HG02943 (cell line): Measurements from ENCODE around the gene USP47.

ENCODE experiments used
- ATAC-seq: cut with Tn5 transposase; IDR thresholded peaks from one replicate; pipeline ENCODE4 v1.9.1; 2021; ENCODE audit warnings: mild to moderate bottlenecking, low read depth, moderate library complexity; ENCODE audit not compliant: unreplicated experiment

USP47 gene

DNA sequence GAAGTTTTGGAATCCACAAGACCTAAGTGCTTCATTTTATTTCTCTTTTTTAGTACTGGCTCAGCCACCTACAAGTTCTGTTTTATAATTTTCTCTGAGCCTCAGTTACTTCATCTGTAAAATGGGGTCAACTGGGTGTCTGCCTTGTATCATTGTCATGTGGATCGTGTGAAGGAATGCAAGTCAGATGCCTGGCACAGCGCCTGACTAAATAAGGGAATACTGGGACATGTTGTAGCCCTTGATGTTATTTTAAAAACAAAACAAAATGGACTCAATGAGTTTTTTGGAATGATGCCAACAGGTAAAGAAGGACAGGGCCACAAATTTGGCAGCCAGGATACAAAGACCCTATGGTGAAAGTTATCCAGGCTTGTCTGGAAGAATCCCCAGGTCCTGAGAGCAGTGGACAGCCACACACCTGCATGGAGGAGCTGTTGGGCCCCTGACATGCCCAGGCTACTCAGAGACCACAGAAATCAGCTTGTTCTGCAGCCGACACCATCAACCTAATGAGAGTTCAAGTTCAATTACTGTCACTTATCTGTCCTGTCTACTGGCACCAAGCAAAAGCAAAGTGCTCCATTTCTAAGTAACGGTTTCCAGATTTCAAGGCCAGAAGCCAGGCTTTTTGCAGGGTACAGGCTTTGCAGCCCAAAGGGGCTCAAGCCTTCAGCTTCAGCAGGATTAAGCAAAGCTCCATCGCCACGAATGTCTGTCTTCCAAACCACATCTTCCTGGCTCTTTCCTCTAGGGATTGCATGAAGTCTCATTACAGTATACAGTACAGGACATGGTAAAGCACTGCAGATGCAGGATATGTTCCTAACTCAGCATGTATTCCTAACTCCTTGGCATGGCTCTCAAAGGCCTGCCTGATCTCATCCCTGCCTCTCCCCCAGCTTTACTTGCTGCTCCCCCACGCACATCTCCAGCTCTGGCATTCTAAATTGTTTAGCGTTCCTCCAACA is 148.3 kb downstream of the USP47 start:
- ATAC-seq: no peak

DNA sequence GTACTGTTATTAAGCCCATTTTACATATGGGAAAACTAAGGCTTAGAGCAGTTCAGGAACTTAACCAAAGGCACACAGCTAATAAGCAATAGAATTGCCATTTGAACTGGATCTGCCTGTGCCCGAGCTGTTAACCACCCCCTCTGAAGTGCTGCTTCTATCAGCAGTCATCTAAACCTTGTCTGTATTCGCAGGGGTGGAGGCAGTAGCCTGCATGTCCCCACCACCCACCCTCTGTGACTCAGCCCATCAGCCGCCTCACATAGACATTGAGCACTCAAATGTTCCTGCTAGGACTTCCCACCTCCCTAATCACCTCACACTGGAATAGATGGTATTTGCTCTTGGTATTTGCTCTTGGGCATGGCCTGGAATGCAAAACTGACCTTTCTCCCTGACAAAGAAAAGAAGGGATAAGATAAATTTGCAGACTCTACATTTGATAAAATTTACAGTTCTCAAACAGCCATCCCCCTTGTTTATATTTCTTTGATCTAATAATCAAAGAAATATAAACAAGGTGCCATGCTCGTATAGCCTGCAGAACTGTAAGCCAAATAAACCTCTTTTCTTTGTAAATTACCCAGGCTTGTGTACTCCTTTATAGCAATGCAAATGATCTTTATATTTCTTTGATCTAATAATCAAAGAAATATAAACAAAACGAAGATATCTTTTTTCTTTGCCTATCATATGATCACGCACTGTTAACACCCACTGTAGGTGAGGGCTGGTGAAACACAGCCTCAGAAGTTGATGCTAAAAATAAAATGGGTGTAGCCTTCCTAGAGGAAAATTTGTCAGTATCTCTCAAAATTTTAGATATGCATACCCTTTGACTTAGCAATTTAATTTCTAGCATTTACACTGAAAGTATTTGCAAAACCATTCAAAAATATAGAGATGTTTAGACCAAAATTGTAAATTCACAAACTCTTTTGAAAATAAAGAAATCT is 150.8 kb downstream of the USP47 start:
- ATAC-seq: no peak

DNA sequence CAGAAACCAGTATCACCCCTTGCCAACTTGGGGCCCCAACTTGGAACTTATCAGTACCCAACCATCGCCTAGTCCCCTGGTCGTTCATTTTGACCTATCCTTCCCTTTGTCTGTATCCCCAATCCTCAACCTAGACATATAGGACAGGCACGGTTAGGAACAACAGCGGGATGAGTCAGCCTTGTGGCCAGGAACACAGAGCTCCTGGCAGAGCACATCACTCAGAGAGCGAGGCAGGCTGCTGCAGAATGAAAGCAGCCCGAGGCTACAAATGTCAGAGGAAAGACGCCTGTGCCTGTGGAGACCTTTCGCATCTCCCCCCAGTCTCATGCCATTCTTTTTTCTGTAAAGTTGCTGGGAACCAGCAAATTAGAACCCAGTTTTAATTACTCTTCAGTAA is 152.1 kb downstream of the USP47 start:
- ATAC-seq: no peak

DNA sequence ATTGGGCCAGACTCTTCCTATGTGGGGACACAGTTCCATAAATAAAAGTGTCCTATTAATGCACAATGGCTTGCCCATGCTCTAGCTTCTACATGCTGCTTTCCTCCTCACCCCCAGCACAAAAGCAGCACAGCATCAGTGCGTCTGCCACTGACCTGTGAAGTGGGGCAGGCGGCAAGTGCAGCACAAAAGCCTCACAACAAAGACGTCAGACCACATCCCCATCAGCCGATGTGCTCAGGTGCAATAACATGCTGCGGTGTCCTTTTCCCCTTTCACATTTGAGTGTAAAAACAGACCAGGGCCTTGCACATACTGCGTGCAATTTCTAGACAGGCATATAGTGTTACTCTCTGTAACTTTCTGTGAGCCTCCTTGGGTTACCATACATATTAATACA is 153.8 kb downstream of the USP47 start:
- no peak for ATAC-seq

- no peak for ATAC-seq
Observed at GRCh38 chr11:11996321-11997048, 154.7 kb downstream of the USP47 start.

DNA sequence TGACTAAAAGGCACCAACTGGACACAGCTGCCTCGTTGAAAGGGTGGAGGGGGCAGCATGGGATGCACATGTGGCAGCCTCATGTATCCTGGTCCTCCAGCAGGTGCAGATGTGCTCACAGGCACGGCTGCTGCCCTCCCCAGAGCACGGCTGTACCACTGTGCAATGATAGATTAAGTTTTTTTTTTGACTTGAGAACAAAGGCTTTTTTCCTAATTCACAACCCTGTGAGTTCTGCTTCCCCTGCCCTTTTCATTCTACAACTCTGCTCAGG is 155.2 kb downstream of the USP47 start:
- ATAC-seq: no peak

GRCh38 chr11:11998091-11998781 is 156.5 kb downstream of the USP47 start:
- no peak for ATAC-seq

GRCh38 chr11:12001186-12001585 is 159.4 kb downstream of the USP47 start:
- ATAC-seq: no peak

GRCh38 chr11:12003336-12003735 is 161.6 kb downstream of the USP47 start:
- no peak for ATAC-seq

- ATAC-seq: no peak
Observed at GRCh38 chr11:12003815-12004214, 162.0 kb downstream of the USP47 start.

DNA sequence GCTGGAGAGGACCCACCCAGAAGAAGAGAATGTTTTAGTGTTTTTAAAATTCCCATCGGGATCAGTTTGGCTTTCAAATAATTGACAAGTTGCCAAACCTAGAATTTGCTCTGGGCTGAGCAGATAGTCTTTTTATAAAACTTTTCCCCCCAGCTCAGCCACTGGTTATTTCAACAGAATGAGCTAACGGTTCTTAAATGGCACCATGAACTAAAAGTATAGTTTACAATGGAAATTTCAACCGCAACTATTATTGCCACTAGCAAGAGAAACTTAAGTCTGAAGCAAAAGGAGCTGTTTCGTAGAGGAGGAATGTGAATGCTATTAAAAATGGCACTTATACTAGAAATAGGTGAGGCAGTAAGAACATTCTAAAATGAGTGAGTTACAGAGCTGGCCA is 163.3 kb downstream of the USP47 start:
- ATAC-seq: no peak

DNA sequence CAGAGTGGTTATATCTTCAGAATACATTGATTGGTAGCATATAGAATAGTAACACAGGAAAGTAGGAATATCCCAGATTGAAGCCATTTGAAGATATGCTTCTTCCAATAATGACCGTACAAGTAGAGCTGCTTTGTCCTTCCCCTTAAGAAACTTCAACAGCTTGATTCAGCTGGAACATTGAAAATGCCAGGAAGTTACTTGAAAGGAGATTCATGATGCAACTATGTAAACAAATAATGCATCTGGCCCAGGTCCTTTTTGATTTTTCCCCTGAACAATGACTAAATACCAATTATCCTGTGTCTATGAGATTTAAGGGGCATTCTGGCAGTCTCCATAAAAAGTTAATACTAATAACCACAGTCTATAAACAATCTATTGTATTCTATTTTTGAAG is 163.7 kb downstream of the USP47 start:
- no peak for ATAC-seq

GRCh38 chr11:12006552-12007229 is 164.9 kb downstream of the USP47 start:
- ATAC-seq: no peak

GRCh38 chr11:12007230-12007593 is 165.4 kb downstream of the USP47 start:
- no peak for ATAC-seq

DNA sequence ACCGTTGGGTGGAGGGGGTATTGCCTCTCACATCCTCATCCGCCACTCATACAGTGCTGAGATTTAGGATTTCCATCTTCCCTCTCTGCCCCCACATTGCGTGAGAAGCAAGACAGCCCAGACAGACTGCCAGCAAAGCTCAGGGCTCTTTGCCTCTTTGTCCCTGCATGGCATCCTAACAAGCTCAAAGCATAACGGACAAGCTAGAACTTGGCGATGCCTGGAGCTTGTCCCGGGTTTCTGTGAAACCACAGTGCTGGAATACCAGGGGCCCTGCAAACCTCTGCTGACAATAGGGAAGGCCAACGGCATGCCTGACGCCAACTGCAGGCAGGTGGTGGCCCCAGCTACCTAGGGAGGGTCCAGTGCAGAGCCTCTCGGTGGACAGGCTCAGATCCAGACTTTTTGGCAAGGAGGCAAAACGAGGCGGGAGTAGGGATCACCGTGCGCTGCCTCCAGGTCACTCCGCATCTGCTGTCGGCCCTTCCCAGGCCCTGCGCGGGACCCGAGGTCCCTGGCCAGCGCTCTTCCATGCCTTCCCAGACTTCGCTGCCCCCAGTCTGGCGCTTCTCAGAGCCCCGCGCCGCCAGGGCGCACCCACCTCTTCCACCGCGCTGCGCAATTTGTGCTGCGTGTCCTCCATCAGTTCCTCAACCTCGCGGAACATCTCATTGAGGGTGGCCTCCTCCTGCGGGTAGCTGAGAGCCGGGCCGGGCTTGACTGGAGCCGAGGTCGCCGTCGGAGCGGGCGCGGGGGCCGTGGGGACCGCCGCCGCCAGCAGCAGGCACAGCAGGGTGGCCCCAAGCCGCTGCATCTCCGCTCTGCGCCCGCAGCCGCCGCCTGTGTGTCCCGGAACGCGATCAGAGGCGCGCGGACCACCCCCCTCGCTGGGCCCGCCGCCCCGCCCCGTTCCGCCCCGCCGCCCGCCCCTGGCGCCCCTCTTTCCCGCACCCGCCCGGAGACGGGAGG is 166.3 kb downstream of the USP47 start, which contains the start of gene DKK3:
DKK3 (minus strand) TSS at position 858 of the 969 bp plus-strand sequence; CDS start at position 814, 44 bp downstream.
- no peak for ATAC-seq
